CD4-positive, alpha-beta T cell treated with Interleukin-4 for 4 hours (primary cell): ENCODE data around the gene PSME4.
A peak's percentile ranks its signal among the peaks of the same experiment; 100 is the strongest.

Source experiments
- DNase-seq: peaks from one replicate; pipeline ENCODE4 v3.0.0-alpha.2; 2020

Gene PSME4

GRCh38 chr2:53829273-53829979 is 141.4 kb downstream of the PSME4 start:
- DNase-seq, result no peak

DNA sequence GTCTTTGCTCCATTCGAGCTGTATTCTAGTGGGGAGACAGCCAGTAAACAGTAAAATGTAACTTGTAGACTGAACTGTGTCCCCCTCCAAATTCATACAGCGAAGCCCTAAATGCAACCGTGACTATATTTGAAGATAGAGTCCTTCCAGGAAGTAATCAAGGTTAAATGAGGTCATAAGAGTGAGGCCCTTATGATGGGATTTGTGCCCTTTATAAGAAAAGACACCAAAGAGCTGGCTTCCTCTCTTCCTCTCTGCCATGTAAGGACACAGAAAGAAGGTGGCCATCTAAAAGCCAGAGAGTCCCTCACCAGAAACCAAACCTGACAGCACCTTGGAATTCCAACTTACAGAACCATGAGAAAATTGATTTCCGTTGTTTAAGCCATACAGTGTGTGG is 142.5 kb downstream of the PSME4 start:
- DNase-seq, result no peak

DNA sequence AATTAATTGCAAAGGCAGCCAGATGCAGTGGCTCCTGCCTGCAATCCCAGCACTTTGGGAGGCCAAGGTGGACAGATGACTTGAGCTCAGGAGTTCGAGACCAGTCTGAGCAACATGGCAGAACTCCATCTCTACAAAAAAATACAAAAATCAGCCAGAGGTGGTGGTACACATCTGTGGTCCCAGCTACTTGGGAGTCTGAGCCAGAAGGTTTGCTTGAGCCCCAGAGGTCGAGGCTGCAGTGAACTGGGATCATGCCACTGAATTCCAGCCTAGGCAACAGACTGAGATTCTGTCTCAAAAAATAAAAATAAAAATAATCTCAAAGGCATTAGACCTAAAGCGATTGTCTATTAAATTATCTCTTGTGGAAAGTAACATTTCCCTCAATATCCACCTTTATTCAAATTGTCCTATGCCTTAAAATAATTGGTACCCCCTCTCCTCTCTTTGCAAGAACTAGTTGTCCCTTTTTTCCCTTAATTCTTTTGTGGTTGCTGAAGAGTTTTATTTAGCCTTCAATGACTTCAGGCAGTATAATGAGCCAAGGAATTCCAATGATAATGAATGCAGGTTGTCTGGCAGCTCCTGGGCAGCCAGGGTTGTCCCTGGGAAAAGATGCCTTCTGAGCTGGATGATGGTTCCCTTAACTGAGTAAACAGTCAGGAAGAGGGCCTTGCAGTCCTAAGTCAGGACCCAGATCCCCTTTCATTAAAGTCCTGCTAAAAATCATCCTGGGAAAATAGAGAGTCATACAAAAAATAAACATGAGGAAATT is 143.2 kb downstream of the PSME4 start:
- DNase-seq, result no peak

DNA sequence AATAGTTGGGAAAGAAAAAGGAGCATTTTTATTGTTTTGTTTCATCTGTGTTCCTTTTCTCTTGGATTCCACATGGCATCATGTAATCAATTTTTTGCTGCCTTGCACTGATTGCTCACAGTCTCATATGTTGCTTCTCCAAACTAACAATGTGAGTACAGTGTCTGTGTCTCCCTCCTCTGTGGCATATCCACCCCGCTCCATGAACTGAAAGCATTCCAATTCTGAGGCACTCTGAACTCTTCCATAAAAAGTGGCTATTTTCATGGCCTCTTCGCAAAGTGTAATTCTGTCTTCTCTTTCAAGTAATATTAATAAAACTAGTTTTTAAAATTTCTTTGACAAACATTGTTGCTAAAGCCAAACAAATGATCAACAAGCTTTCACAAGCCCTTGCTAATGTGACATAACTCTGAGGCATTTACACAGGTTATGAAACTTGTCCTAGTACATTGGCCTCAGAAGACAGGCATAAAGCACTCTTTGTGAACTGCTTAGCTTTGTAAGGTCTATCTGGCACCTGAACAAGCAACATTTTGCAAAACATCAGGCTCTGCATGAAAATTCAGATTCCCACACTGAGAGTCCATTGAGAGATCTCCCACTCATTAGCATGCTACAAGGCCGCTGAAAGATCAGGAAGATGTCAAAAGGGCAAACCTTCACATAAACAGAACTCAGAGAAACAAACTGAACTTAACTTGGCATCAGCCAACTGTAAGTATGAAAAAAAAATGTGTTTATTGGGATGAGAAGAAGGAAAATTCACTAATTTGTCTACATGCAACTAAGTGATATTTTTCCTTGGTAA is 144.0 kb downstream of the PSME4 start:
- no peak for DNase-seq

GRCh38 chr2:53826030-53826410 is 144.8 kb downstream of the PSME4 start:
- no peak for DNase-seq

DNA sequence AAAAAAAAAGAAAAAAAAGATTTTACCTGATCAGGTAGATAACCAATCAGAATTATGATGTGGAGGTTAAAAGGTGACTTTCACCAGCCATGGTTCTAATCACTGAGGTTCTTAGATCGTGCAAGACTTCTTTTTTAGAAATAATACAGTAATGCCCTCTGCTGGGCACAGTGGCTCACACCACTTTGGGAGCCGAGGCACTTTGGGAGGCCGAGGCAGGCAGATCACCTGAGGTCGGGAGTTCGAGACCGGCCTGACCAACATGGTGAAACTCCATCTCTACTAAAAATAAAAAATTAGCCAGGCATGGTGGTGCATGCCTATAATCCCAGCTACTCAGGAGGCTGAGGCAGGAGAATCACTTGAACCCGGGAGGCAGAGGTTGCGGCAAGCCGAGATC is 147.2 kb downstream of the PSME4 start:
- peak; percentile 8 for DNase-seq

DNA sequence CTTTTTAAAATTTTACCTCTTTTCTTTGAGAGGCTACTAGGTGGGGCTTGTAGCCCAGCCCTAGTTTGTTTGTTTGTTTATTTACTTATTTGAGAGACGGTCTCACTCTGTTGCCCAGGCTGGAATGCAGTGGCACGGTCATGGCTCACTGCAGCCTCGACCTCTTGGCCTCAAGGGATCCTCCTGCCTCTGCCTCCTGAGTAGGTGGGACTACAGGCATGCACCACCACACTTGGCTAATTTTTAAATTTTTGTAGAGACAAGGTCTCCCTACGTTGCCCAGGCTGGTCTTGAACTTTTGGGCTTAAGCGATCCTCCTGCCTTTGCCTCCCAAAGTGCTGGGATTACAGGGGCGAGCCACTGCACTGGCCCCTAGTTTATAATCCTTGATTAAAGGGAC is 149.0 kb downstream of the PSME4 start:
- DNase-seq, result no peak

GRCh38 chr2:53820711-53821110 is 150.1 kb downstream of the PSME4 start:
- no peak for DNase-seq

GRCh38 chr2:53820048-53820447 is 150.7 kb downstream of the PSME4 start:
- DNase-seq, result no peak

DNA sequence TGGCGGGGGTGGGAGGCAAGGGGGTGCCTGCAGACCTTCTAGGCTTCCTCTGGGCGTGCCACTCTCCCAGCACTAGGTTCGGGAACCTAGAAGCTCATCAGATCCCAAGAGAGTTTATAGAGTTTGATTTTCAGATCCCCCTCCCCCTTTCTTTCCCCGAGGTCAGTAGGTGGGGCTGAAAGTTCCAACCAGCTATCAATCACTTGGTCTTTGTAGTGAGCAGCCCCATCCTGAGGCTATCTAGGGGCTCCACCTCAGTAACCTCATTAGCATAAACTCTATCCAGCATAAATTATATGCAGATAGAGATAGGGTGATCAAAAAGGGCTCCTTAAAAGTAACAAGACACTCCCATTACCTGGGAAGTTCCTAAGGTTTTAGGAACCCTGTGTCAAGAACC is 151.2 kb downstream of the PSME4 start:
- no peak for DNase-seq

DNA sequence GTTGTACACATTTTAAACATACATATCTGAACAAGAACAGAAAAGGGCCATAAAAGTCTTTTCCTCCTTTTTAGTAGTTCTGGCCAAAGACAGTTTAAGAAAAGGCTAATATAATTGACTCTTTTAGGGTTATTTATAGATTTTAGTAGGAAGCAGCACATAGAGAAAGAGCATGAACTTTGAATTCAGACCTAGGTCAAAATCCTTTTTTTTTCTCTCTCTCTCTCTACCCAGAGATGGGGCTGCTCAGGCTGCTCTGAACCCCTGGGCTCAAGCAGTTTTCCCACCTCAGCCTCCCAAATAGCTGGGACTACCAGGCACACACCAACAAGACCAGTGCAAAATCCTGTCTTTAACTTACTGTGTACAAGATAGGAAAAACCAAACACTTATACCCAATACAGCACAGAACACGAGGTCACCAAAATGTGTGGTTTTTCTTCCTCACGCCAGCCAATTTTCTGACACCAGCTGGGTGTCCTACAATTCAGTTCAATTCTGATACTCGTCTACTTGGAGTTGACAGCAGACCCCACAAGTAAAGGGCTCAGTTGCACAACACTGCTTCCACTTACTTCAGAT is 151.8 kb downstream of the PSME4 start:
- DNase-seq, result no peak
